Suprapubic skin (tissue), 3 donors: ENCODE measurements around the gene TYMP.

ENCODE experiments used
- CTCF ChIP-seq, 2 donors: fragments of 200-600 bp in 1 of 2; fragments of 450-650 bp in 1 of 2; sonication (generic) in 1 of 2; IDR thresholded peaks; one replicate each; pipeline ENCODE4 v1.5.1; 2016 to 2019; ENCODE audit warnings: antibody characterized with exemption in 2 of 2, mild to moderate bottlenecking in 1 of 2, moderate library complexity in 1 of 2
- POLR2AphosphoS5 ChIP-seq, 3 donors: sonication (generic); formaldehyde crosslinking; IDR thresholded peaks; one replicate each; pipeline ENCODE4 v1.6.1; 2017; ENCODE audit warnings: antibody characterized with exemption in 3 of 3

GRCh38 chr22:50507421-50507990 is 22.3 kb downstream of the TYMP start, which contains the start of gene LMF2:
- TF ChIP-seq CTCF (IDR thresholded peaks at IDR 0.05) (no peak), POLR2AphosphoS5 (IDR thresholded peaks at IDR 0.05) (no peak)
